SK-N-SH (cell line): ENCODE measurements around the gene ZNF682. TPM values are rescaled to one million over a fixed set of nuclear protein-coding genes. Genes with fewer than 3 reads are reported as not detected.
"Not testable (repeated sequence)": the region's sequence is repeated elsewhere in the genome, so short reads cannot be mapped to it uniquely, and the experiment has no call there.

Experiments
- CTCF ChIA-PET: fragments of 300-600, 350-600 bp; formaldehyde crosslinking; extraction: SDS; loops from one replicate; lab custom pipeline; 2021; lab: Yijun Ruan, JAX
- POLR2A ChIA-PET: fragments of 350-600 bp; sonication (Branson Sonifier 250); formaldehyde crosslinking; extraction: SDS; loops from one replicate; lab custom pipeline; 2020; ENCODE audit warnings: antibody characterized with exemption, inconsistent platforms; lab: Yijun Ruan, JAX
- DNase-seq: peaks from one replicate; pipeline ENCODE4 v3.0.0; 2012
- H2AFZ ChIP-seq: fragments of 200-600 bp; sonication (generic); 2 replicates; pipeline ENCODE4 v1.8.1; 2016; ENCODE audit warnings: antibody characterized with exemption, mild to moderate bottlenecking, low read depth
- H3F3A ChIP-seq: fragments of 200-600 bp; sonication (generic); replicated peaks from 2 replicates; pipeline ENCODE3; 2016; ENCODE audit warnings: antibody characterized with exemption, mild to moderate bottlenecking; ENCODE audit not compliant: insufficient read depth
- H3K27ac ChIP-seq, 2 experiments: fragments of 200-500 bp in 1 of 2; fragments of 200-600 bp in 1 of 2; sonication (Bioruptor generic) in 1 of 2; sonication (generic), shearing (Covaris generic) in 1 of 2; 2 replicates each; pipeline versions ENCODE4 v1.5.1 to v1.6.1; 2014 to 2016; ENCODE audit warnings: low read depth in 2 of 2, inconsistent platforms in 1 of 2, low read length in 1 of 2, mild to moderate bottlenecking in 1 of 2, mixed read lengths in 1 of 2
- H3K27me3 ChIP-seq: fragments of 200-600 bp; sonication (generic), shearing (Covaris generic); 2 replicates; pipeline ENCODE4 v1.6.1; 2016; ENCODE audit warnings: mixed run types; ENCODE audit not compliant: insufficient read depth
- H3K36me3 ChIP-seq, 2 experiments: fragments of 200-500 bp in 1 of 2; fragments of 200-600 bp in 1 of 2; sonication (Bioruptor generic) in 1 of 2; sonication (generic) in 1 of 2; replicated peaks in 1 of 2; 2 replicates each; pipeline versions ENCODE3 to v1.5.1; 2014 to 2016; ENCODE audit warnings: low read length in 1 of 2, mild to moderate bottlenecking in 1 of 2; ENCODE audit not compliant: insufficient read depth in 2 of 2, control insufficient read depth in 1 of 2
- H3K4me1 ChIP-seq, 2 experiments: fragments of 200-500 bp in 1 of 2; fragments of 200-600 bp in 1 of 2; sonication (Bioruptor generic) in 1 of 2; sonication (generic), shearing (Covaris generic) in 1 of 2; 2 replicates each; pipeline versions ENCODE4 v1.5.1 to v1.6.1; 2014 to 2016; ENCODE audit warnings: low read depth in 1 of 2, low read length in 1 of 2, mixed run types in 1 of 2; ENCODE audit not compliant: insufficient read depth in 2 of 2, control insufficient read depth in 1 of 2
- H3K4me2 ChIP-seq: fragments of 200-600 bp; sonication (generic), shearing (Covaris generic); 2 replicates; pipeline ENCODE4 v1.6.1; 2017; ENCODE audit warnings: mixed run types
- H3K4me3 ChIP-seq, 2 experiments: fragments of 200-500 bp in 1 of 2; fragments of 200-600 bp in 1 of 2; sonication (Bioruptor generic) in 1 of 2; sonication (generic), shearing (Covaris generic) in 1 of 2; 2 replicates each; pipeline versions ENCODE4 v1.5.1 to v1.8.1; 2014 to 2016; ENCODE audit warnings: low read depth in 2 of 2, inconsistent platforms in 1 of 2, low read length in 1 of 2, mild to moderate bottlenecking in 1 of 2, mixed read lengths in 1 of 2, moderate library complexity in 1 of 2
- H3K79me2 ChIP-seq: fragments of 200-600 bp; sonication (generic); 2 replicates; pipeline ENCODE4 v1.8.1; 2017; ENCODE audit warnings: mild to moderate bottlenecking; ENCODE audit not compliant: insufficient read depth
- H3K9ac ChIP-seq: fragments of 200-600 bp; sonication (generic); 2 replicates; pipeline ENCODE4 v1.6.1; 2017; ENCODE audit warnings: mixed run types
- H3K9me2 ChIP-seq: fragments of 200-600 bp; sonication (generic); 2 replicates; pipeline ENCODE4 v1.6.1; 2017; ENCODE audit warnings: mixed run types
- H3K9me3 ChIP-seq: fragments of 200-600 bp; sonication (generic); 2 replicates; pipeline ENCODE4 v1.6.1; 2017; ENCODE audit warnings: mixed run types, mild to moderate bottlenecking, moderate library complexity
- H4K20me1 ChIP-seq: fragments of 200-600 bp; sonication (generic); 2 replicates; pipeline ENCODE4 v1.6.1; 2017; ENCODE audit warnings: mild to moderate bottlenecking, mixed run types; ENCODE audit not compliant: insufficient read depth
- ELF1 ChIP-seq: IDR thresholded peaks from 2 replicates; pipeline ENCODE4 v1.4.0; 2012
- EZH2phosphoT487 ChIP-seq: fragments of 200-600 bp; sonication (generic); IDR thresholded peaks from 2 replicates; pipeline ENCODE4 v1.6.1; 2017; ENCODE audit warnings: low read depth, mixed run types, mild to moderate bottlenecking, antibody characterized with exemption, moderate library complexity, borderline replicate concordance
- FOXJ3 ChIP-seq: sonication (generic); formaldehyde crosslinking; IDR thresholded peaks from 2 replicates; pipeline ENCODE4 v1.5.1; 2020; ENCODE audit warnings: mild to moderate bottlenecking, missing genetic modification reagents
- FOXM1 ChIP-seq: IDR thresholded peaks from 2 replicates; pipeline ENCODE4 v1.4.0; 2012; ENCODE audit warnings: low read depth, mild to moderate bottlenecking
- RAD21 ChIP-seq: IDR thresholded peaks from 2 replicates; pipeline ENCODE4 v1.6.1; 2012; ENCODE audit warnings: mild to moderate bottlenecking, low read length
- REST ChIP-seq: IDR thresholded peaks from 2 replicates; pipeline ENCODE4 v1.6.1; 2012; ENCODE audit warnings: mild to moderate bottlenecking, low read depth, low read length, moderate library complexity
- RFX5 ChIP-seq: IDR thresholded peaks from 2 replicates; pipeline ENCODE4 v1.6.1; 2012; ENCODE audit warnings: mild to moderate bottlenecking, improper control_type of control experiment, low read length
- ZBTB33 ChIP-seq: IDR thresholded peaks from 2 replicates; pipeline ENCODE4 v1.4.0; 2012; ENCODE audit warnings: low read depth, borderline replicate concordance
- WGBS: methylation state at CpG from one replicate; pipeline ENCODE4 v1.1.6; 2017; ENCODE audit warnings: low lambda C conversion rate; 5-methylcytosine and 5-hydroxymethylcytosine counted together
- polyA plus RNA-seq, 3 experiments: library from polyadenylated mRNA; depleted of rRNA; stranded (reverse); fragments of >200 nt; gene quantifications; 2 replicates each; pipeline ENCODE4 v1.2.3, GENCODE V29; 2012

The ZNF682 gene
- polyA plus RNA-seq, 1 of the 3 experiments (the other 2 are of a cell fraction), result 1.7 TPM

GRCh38 chr19:20039203-20039723 is at the start of gene ZNF682 (continued):
- TF ChIP-seq REST (no peak), ZBTB33 (no peak), FOXM1 (no peak), EZH2phosphoT487 (no peak), RFX5 (no peak), FOXJ3 (no peak), ELF1 (peak; percentile 64), RAD21 (no peak)

- Histone ChIP-seq H3K79me2 (peaks cover 48% of the 10 kb centered on the region; the same call in 1 of the 2 replicates), H3F3A (peaks cover 12% of the 10 kb centered on the region)
- DNase-seq, H3K9ac ChIP-seq, H3K9me2 ChIP-seq, H3K4me2 ChIP-seq, H3K4me3 ChIP-seq, H4K20me1 ChIP-seq, H2AFZ ChIP-seq, H3K9me3 ChIP-seq, H3K4me1 ChIP-seq, H3K27ac ChIP-seq, POLR2A ChIA-PET, H3K27me3 ChIP-seq, CTCF ChIA-PET, H3K36me3 ChIP-seq: not testable (repeated sequence)
- WGBS, result 64% methylated on average over 7 of the region's 7 CpGs
Observed at GRCh38 chr19:20082876-20083275, 43.6 kb upstream of the ZNF682 start.

- H3K4me2 ChIP-seq, H2AFZ ChIP-seq, H3K36me3 ChIP-seq, H3K27ac ChIP-seq, POLR2A ChIA-PET, H3K9me2 ChIP-seq, H3K4me3 ChIP-seq, DNase-seq, H3K27me3 ChIP-seq, H3K4me1 ChIP-seq, H3K9me3 ChIP-seq, H4K20me1 ChIP-seq, H3K9ac ChIP-seq, CTCF ChIA-PET: not testable (repeated sequence)
- peaks cover 12% of the 10 kb centered on the region for H3F3A ChIP-seq
- WGBS, result 59% methylated on average over 3 of the region's 3 CpGs
- H3K79me2 ChIP-seq, result peaks cover 48% of the 10 kb centered on the region; the same call in 1 of the 2 replicates
Observed at GRCh38 chr19:20082232-20082833, 43.0 kb upstream of the ZNF682 start.
